ENCODE data around the gene MAPK11. TPM values are rescaled to one million over a fixed set of nuclear protein-coding genes. Genes with fewer than 3 reads are reported as not detected.
A peak's percentile ranks its signal among the peaks of the same experiment; 100 is the strongest.

Gene MAPK11
- total RNA-seq, 1 experiment from 2014 or later = 5.5 TPM

GRCh38 chr22:50272044-50272802 lies 2.0 kb upstream of the MAPK11 start:
- no peak overlapping the region for H3K4me3 ChIP-seq
- H3F3A ChIP-seq (ENCODE audit: insufficient read depth, low read depth) = peaks cover 70% of the 10 kb centered on the region
- H3K9me3 ChIP-seq (ENCODE audit: insufficient read depth, low read depth) = no peaks in the 10 kb centered on the region
- POLR2A ChIA-PET (ENCODE audit: unreplicated experiment) = interaction anchor here (0.6 kb wide), 2 partner anchors 57 to 317 kb away, joined by 3 read pairs; no protein-coding TSS in a partner anchor
- no peaks in the 10 kb centered on the region for H3K79me2 ChIP-seq (ENCODE audit: low read depth)
- CTCF ChIA-PET = interaction anchor here (0.5 to 1.2 kb wide), 3 partner anchors 32 to 56 kb away, joined by 3 to 5 read pairs (median 3); no protein-coding TSS in a partner anchor
- intact Hi-C loops (cut with micrococcal nuclease; ENCODE audit: unreplicated experiment) = loop anchor here (5.0 kb wide), 2 partner anchors 35 to 70 kb away; partner anchors contain the start of genes PLXNB2 and PPP6R2
- no TSS peak for BruUV-seq (replicated peaks)
- TF ChIP-seq, protein P1, sequence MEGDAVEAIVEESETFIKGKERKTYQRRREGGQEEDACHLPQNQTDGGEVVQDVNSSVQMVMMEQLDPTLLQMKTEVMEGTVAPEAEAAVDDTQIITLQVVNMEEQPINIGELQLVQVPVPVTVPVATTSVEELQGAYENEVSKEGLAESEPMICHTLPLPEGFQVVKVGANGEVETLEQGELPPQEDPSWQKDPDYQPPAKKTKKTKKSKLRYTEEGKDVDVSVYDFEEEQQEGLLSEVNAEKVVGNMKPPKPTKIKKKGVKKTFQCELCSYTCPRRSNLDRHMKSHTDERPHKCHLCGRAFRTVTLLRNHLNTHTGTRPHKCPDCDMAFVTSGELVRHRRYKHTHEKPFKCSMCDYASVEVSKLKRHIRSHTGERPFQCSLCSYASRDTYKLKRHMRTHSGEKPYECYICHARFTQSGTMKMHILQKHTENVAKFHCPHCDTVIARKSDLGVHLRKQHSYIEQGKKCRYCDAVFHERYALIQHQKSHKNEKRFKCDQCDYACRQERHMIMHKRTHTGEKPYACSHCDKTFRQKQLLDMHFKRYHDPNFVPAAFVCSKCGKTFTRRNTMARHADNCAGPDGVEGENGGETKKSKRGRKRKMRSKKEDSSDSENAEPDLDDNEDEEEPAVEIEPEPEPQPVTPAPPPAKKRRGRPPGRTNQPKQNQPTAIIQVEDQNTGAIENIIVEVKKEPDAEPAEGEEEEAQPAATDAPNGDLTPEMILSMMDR (conservative IDR thresholded peaks at IDR 0.05) = no peak
- H3K9me2 ChIP-seq (ENCODE audit: insufficient read depth) = no peaks in the 10 kb centered on the region
- H4K20me1 ChIP-seq (ENCODE audit: insufficient read depth) = peaks cover 20% of the 10 kb centered on the region
- peak in 1 of 2 experiments; percentile 63 for DNase-seq
- H3K27ac ChIP-seq = no peak overlapping the region
- peak overlapping the region; percentile 100; the same call in 1 of the 2 replicates for H3K4me2 ChIP-seq
- peaks cover 47% of the 10 kb centered on the region for H3K4me1 ChIP-seq (replicated peaks; ENCODE audit: insufficient read depth)
- peaks cover 25% of the 10 kb centered on the region for H3K36me3 ChIP-seq (ENCODE audit: low read depth)
- H2AFZ ChIP-seq = no peak overlapping the region
- H3K27me3 ChIP-seq (ENCODE audit: insufficient read depth, low read depth) = no peaks in the 10 kb centered on the region

- H3K4me1 ChIP-seq (replicated peaks; ENCODE audit: insufficient read depth) = peaks cover 47% of the 10 kb centered on the region
- TF ChIP-seq, protein P1 (conservative IDR thresholded peaks at IDR 0.05) = 0 out of 2 replicates have a peak, but pooled peaks have one; percentile 30
- TF ChIP-seq EZH2 (IDR thresholded peaks at IDR 0.05; ENCODE audit: low read depth) = no peak
- 0 out of 2 replicates have a peak overlapping the region, but pooled peaks have one; percentile 7 for H2AFZ ChIP-seq
- CTCF ChIA-PET = interaction anchor here (0.5 to 1.2 kb wide), 2 partner anchors 32 to 53 kb away, joined by 5 to 8 read pairs; no protein-coding TSS in a partner anchor
- H3K9me3 ChIP-seq (ENCODE audit: insufficient read depth, low read depth) = no peaks in the 10 kb centered on the region
- no TSS peak for BruUV-seq (replicated peaks)
- POLR2A ChIA-PET (ENCODE audit: unreplicated experiment) = interaction anchor here (0.6 kb wide), 1 partner anchor 58 kb away, joined by 3 read pairs; no protein-coding TSS in a partner anchor
- no peak overlapping the region for H3K27ac ChIP-seq
- peak in 1 of 2 experiments; percentile 73 for DNase-seq
- H3F3A ChIP-seq (ENCODE audit: insufficient read depth, low read depth) = peaks cover 63% of the 10 kb centered on the region
- peaks cover 20% of the 10 kb centered on the region for H4K20me1 ChIP-seq (ENCODE audit: insufficient read depth)
- peaks cover 18% of the 10 kb centered on the region for H3K36me3 ChIP-seq (ENCODE audit: low read depth)
- H3K4me2 ChIP-seq = peak overlapping the region; percentile 100
- intact Hi-C loops (cut with micrococcal nuclease; ENCODE audit: unreplicated experiment) = loop anchor here (5.0 kb wide), 2 partner anchors 36 to 71 kb away; partner anchors contain the start of genes PLXNB2 and PPP6R2
- no peaks in the 10 kb centered on the region for H3K79me2 ChIP-seq (ENCODE audit: low read depth)
- no peaks in the 10 kb centered on the region for H3K27me3 ChIP-seq (ENCODE audit: insufficient read depth, low read depth)
- H3K4me3 ChIP-seq = peak overlapping the region; percentile 82
- no peaks in the 10 kb centered on the region for H3K9me2 ChIP-seq (ENCODE audit: insufficient read depth)
Observed at GRCh38 chr22:50271519-50271970, 1.4 kb upstream of the MAPK11 start.

DNA sequence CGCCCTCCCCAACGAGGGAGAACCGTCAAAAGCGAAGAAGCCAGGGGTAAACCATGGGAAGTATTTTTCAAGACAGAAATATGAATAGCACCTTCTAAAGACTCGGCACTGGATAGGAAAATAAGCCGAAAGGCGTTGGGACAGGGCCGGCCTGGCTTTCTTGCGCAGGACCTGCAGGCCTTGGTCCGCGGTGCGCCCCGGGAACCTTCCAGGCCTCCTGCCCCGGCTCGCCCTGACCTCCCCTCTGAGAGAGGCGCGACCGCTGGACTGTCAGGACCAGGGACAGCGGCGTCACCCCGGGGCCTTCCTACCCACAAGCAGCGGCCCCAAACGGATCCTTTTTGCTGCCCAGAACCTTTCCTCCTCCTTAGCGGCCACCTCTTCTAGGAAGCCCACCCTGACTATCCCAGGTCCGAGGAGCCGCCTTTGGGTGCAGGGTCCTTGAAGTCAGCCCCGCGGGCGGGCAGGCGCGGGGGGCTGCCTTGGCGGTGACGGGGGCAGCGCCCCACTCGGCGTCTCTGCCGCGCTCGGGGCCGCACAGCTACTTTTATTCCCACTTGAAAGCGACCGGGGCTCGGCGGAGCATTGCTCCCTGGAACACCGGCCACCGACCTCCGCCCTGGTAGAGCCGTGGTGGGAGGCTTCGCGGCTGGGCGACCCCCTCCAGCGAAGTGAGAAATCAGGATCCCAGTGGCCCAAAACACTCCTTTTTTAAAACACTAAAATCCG lies 650 bp upstream of the MAPK11 start:
- intact Hi-C loops (cut with micrococcal nuclease; ENCODE audit: unreplicated experiment) = loop anchor here (5.0 kb wide), 2 partner anchors 36 to 71 kb away; partner anchors contain the start of genes PLXNB2 and PPP6R2
- no TSS peak for BruUV-seq (replicated peaks)
- H3K27ac ChIP-seq = no peak overlapping the region
- peak; percentile 73 to 75 for DNase-seq
- H3K9me3 ChIP-seq (ENCODE audit: insufficient read depth, low read depth) = no peaks in the 10 kb centered on the region
- no peaks in the 10 kb centered on the region for H3K79me2 ChIP-seq (ENCODE audit: low read depth)
- H3K27me3 ChIP-seq (ENCODE audit: insufficient read depth, low read depth) = no peaks in the 10 kb centered on the region
- H4K20me1 ChIP-seq (ENCODE audit: insufficient read depth) = peaks cover 20% of the 10 kb centered on the region
- H3F3A ChIP-seq (ENCODE audit: insufficient read depth, low read depth) = peaks cover 60% of the 10 kb centered on the region
- H3K4me3 ChIP-seq = peak overlapping the region; percentile 82
- peak overlapping the region; percentile 80 for H2AFZ ChIP-seq
- peak overlapping the region; percentile 100 for H3K4me2 ChIP-seq
- peaks cover 47% of the 10 kb centered on the region for H3K4me1 ChIP-seq (replicated peaks; ENCODE audit: insufficient read depth)
- H3K9me2 ChIP-seq (ENCODE audit: insufficient read depth) = no peaks in the 10 kb centered on the region
- peaks cover 11% of the 10 kb centered on the region for H3K36me3 ChIP-seq (ENCODE audit: low read depth)
- POLR2A ChIA-PET (ENCODE audit: unreplicated experiment) = interaction anchor here (0.6 kb wide), 1 partner anchor 34 kb away, joined by 3 read pairs; no protein-coding TSS in a partner anchor
- TF ChIP-seq, protein P1 (conservative IDR thresholded peaks at IDR 0.05) = 0 out of 2 replicates have a peak, but pooled peaks have one; percentile 19
- no peak for TF ChIP-seq EZH2 (IDR thresholded peaks at IDR 0.05; ENCODE audit: low read depth)
- CTCF ChIA-PET = interaction anchor here (0.7 to 1.2 kb wide), 2 partner anchors 33 to 268 kb away, joined by 8 to 10 read pairs; no protein-coding TSS in a partner anchor

Measured in PC-9 (cell line).